HPDE6-E6E7 (cell line): ENCODE measurements around the gene PRKCB.

ENCODE experiments used
- DNase-seq: peaks from one replicate; pipeline ENCODE4 v3.0.0; 2011; ENCODE audit warnings: missing footprints; ENCODE audit errors: extremely low spot score

PRKCB gene

DNA sequence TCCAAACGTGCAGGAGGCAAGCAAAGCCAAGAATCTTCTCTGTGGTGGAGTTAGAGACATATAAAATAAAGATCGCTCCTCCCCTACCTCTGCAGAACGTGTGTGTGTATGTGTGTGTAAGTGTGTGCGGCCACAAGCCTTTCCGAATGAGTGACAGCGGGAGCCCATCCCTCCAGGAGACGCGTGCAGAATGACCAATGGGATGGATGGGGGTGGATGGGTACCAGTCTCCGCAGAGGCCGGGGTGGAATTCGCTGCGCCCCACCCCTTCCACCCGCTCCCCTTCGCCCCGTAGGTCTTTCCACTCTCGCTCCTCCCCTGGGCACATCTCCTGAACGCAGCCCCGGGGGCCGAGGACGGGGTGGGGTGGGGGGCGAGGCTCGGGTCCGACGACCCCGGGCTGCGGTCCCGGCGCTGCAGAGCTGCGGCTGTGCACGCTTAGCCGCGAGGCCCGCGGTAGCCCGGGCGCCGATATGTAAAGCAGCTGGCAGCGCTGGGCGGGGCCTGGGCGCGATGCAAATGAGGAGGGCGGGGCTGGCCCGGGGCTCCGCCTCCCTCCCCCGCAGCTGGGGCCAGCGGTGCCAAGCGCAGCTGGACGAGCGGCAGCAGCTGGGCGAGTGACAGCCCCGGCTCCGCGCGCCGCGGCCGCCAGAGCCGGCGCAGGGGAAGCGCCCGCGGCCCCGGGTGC lies at the start of gene PRKCB:
Gene PRKCB, plus strand, starts transcription at position 594 of the 688 bp plus-strand sequence.
- no peak for DNase-seq

DNA sequence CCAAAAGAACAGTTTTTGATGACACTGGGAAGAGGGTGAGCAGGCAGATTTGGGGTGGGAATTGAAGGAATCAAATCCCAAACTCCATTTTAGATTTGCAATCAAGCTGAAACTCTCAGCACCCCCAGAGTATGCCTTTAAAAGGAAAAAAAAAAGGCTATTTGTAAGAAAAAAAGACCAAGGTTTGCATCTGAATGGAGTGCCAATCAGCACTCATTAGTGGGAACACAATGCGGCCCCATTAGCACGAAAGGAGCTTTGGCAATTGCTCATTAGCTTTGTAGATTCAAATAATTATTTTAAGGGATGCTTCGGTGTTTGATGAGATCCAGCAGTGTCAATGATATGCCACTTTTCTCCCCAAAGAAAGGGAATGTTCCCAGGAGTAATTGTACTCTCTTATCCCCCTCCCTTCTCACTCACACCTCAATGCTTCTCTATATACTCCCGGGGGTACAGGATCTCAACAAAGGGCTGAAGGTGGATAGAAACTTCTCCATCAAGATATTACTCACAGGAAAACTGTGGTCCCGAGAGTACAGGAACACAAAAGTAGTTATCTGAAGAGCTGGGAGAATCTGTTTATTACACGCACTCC lies 48.7 kb upstream of the PRKCB start:
- no peak for DNase-seq

DNA sequence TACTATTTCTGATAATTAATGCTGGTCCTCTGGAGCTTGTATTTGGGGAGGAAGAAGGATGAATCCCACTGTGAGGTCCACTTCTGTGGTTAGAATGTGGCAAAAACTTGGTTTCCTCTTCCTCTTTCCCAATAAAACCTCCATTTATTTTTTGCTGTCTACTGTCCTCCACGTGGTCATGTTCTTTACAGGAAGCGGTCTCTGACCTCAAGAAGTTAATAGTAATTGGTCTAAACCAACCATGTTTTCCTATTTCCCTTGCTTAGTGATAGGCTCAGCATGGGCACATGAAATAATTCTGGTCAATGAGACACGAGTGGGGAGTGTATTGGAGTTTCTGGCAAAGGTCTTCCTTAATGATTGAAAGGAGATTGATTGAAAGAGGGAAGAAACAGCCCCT lies 47.1 kb upstream of the PRKCB start:
- DNase-seq = no peak

DNA sequence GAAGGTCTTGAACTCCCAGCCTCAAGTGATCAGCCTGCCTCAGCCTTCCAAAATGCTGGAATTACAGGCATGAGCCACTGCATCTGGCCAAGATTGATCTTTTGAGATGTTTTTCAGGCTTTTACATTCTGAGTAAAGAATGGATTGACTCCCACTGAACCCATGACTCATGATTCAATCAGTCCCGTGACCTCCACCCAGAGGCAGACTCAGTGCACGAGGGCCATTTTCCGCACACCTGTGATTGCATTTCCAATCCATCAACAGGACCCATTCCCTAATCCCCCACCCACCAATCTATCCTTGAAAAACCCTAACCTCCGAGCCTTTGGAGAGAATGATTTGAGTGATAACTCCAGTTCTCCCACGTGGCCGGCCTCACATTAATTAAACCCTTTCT lies 40.4 kb upstream of the PRKCB start:
- DNase-seq = no peak

DNA sequence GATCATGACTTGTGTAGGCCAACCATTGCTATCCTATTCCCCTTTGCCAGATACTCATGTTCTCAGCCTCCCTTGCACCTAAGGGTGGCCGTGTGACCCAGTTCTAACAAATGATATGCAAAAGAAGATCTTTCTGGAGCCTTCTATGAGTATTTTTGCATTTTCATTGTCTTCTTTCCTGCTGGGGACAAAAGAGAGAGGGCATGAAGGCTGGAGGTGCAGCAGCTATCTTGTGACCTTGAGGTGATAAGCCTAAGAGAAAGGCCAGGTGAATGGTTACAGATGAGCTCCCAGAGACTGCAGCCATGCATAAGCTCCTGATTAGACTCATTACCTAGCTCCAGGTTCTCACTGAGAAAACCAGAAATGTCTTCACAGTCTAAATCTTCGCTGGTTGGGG lies 38.8 kb upstream of the PRKCB start:
- no peak for DNase-seq

DNA sequence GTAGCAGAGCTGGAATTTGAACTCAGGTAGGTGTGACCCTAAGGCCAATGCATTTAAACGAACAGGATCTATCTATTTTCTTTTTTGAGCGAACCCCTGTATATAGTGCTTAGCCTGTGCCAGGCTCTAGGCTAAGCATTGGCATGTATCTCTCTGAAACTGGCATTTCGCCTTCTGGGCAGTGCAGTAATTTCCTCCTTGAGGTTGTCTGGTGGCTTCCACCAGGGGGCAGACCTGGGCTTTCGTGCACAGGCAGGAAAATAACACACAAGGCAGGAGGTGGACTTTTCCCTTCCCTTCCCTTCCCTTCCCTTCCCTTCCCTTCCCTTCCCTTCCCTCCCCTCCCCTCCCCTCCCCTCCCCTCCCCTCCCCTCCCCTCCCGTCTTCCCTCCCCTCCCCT lies 34.4 kb upstream of the PRKCB start:
- DNase-seq = peak; percentile 57

DNA sequence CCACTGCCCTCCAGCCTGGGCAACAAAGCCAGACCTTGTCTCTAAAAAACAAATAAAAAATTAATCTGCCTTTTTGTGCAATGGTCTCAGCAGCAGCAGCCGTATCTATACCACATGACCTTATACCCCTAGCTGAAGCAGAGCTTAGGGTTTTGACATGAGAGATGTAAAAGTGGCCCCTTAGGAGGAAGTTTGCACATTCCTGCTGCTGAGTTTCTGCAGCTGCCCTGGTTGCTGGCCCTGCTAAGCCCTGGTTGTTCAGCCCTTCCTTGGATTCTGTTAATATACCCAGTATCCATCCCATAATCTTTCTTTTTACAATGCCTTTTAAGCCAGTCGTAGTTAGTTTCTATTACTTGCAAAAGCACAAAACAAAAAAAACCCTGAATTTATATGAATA lies 33.0 kb upstream of the PRKCB start:
- no peak for DNase-seq

DNA sequence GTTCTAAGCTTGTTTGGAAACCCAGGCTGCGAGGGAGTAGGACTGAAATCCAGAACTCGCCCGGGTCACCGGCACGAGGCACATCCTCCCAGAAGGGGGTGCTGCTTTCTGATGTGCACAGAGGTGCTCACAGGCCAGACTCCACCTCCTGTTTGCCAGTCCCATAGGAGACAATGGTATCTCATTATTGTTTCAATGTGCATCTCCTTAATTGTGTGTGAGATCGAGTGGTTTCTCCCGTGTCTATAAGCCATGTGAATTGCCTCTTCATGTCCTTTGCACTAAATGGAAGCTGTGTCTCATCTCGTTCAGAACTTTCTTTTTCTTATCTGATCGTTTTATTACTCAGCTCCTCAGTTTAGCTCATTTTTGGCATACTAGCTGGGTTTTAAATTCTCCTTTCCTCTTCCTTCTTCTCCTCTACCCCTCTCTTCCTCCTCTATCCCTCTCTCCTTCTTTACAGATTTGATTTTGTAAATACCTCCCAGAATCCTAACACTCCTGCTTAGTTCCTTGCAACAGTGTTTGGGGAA lies 32.1 kb upstream of the PRKCB start:
- DNase-seq = peak; percentile 57

DNA sequence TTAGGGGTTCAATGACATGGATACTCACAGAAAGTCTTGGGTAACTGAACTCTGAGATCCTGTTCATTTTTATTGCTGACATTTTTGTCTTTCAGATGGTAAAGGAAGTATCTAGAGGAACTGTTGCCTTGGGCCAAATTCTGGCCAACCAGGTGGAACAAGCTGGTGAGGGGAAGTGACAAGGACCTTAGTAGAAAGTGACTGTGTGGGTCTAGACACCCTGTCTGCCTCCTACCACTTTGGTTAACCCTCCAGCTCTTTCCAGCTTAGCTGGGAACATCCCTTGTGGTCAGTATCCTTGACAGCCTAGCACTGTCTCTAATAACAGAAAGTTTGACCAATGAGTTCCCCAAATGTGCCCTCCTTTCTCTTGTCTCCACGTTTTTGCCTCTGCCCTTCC lies 28.8 kb upstream of the PRKCB start:
- no peak for DNase-seq

DNA sequence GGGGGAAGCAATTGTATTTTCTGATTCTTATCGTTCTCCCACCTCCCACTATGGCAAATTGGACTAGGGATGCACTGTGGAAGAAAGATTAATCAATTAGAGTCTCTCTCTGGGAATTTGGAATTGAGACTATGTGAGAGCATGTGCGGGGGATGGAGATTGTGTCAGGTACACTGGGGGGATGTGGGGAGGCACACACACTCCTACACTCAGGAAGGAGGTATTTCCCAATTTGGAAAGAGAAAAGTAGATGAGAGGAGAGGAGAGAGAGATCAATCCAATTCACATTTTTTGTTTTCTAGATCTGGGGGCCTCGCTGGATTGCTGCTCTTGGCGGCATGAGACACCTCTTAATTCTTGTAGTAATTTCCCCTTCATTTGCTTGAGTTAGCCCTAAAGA lies 14.3 kb upstream of the PRKCB start:
- no peak for DNase-seq

DNA sequence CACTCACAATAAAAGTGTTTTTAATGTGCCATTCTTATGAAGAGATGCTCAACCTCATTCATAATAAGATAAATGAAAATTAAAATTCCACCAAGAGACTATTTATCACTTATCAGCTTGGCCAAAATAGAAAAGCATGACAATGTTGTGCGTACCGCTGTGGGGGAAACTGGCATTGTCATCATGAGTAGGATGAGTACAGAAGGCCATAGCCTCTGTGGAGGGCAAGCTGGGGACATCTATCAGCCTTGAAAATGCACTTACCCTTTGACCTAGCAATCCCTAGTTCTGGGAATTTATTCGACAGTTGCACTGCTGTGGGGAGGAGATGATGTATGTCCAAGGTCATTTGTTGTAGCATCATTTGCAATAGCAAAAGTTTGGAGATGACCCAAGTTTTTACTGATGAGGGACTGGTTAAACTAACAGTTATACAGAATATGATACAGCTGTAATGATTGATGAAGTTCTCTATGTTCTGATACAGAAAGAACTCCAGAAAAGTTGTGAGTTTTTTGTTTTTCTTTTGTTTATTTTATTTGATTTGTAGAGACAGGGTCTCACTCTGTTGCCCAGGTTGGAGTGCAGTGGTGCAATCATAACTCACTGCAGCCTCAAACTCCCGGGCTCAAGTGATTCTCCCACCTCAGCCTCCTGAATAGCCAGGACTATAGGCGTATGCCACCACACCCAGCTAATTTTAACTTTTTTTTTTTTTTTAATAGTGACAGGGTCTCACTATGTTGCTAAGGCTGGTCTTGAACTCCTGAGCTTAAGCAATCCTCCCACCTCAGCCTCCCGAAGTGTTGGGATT lies 13.7 kb upstream of the PRKCB start:
- no peak for DNase-seq

DNA sequence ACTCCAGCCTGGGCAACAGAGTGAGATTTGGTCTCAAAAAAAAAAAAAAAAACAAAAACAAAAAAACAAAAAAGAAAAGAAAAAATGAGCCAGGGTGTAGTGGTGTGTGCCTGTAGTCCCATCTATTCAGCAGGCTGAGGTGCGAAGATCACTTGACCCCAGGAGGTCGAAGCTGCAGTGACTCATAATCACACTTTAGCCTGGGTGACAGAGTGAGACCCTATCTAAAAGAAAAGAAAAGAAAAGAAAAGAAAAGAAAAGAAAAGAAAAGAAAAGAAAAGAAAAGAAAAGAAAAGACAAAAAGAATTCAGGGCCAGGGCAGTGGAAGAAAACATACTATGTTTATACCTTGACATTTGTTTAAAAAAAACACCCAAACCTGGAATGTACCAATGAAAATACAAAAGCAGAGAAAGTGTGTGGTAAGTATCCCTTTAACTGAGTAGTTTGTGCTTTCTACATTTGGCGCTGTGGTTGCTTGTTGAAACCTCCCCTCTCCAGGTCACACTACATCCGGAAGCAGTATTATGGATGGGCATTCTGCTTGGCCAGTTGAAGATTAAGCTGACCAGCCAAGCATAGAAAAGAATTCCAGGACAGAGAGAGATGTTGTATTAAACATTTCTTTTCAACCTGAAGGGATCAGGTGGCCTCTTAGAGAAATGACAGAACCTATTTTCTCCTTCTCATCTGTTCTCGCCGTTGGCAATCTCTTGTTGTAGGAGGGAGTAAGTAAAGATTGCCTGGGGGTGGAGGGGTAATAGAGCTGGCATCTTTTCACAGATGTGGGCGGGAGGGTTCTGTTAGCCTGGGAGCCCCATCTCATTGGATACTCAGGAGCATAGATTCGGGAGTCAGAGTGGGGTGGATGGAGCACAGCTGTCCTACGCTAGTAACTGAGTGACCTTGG lies 12.1 kb upstream of the PRKCB start:
- DNase-seq = no peak

DNA sequence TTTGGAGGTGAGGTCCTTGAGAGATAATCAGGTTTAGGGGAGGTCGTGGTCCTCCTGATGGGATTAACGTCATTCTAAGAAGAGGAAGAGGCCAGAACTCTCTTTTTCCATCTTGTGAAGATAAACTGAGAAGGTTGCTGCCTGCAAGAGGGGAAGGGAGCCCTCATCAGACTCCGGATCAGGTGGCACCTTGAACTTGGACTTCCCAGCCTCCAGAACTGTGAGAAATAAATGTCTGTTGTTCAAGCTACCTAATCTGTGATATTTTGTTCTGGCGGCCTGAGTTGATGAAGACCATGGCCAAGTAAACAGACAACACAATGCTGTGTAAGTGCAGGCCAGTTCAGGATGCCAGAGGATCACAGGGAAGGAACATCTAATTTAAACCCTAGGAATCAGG lies 10.9 kb upstream of the PRKCB start:
- no peak for DNase-seq

DNA sequence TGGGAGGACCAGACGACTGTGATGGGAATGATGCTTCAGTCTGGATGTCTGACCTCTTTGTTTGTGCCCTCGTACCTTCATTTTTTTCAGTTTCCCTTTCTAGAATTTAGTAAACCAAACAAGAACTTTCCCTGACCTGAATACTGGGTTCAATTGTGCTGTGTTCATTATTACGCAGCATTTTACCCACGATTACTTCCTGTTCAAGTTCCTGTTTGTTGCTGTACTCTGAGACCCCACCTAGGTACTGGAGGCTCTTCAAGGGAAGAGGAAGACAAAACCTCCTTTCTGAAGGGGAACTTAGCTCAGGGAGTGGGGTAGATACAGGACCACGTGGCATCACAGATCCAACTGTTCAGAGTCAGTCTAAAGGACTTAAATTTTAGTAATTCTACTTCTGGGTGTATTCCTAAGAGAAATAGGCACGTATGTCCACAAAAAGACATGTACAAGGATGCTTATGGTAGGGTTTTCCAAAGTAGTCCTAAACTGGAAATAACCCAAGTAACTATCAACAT lies 9.2 kb upstream of the PRKCB start:
- DNase-seq = no peak

DNA sequence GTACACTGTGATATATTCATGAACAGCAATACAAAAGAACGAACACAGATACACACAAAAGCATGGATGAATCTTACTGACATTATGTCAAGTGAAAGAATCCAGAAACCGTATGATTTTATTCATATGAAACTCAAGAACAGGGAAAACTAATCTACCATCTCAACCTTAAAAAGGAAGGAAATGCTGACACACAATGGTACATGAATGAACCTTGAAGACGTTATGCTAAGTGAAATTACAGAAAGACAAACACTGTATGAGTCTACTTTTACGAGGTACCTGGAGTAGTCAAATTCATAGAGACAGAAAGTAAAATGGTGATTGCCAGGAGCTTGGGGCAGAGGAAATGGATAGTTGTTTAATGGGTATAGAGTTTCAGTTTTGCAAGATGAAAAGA lies 8.7 kb upstream of the PRKCB start:
- no peak for DNase-seq

DNA sequence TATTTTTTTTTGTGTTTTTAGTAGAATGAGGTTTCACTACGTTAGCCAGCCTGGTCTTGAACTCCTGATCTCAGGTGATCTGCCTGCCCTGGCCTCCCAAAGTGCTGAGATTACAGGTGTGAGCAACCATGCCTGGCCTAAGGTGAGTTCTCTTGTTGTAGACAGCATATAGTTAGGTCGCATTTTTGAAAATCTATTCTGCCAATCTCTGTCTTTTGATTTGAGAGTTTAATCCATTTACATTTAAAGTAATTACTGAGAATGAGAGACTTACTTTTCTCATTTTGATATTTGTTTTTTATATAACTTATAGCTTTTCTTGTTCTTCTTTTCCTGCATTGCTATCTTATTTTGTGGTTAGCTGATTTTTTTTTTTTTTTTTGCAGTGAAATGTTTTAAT lies 6.3 kb upstream of the PRKCB start:
- no peak for DNase-seq

DNA sequence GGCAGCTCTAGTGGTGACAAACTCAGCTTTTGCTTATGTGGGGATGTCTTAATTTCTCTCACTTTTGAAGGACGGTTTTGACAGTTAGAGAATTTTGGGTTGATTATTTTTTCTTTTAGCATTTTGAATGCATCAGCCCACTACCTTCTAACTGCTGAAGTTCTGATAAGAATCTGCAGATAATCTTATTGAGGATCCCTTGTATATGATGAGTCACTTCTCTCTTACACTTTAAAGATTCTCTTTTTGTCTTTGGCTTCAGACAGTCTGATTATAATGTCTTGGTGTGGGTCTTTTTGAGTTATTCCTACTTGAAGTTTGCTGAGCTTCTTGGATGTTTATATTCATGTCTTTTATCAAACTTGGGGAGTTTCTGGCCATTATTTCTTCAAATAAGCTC lies 5.5 kb upstream of the PRKCB start:
- DNase-seq = no peak

DNA sequence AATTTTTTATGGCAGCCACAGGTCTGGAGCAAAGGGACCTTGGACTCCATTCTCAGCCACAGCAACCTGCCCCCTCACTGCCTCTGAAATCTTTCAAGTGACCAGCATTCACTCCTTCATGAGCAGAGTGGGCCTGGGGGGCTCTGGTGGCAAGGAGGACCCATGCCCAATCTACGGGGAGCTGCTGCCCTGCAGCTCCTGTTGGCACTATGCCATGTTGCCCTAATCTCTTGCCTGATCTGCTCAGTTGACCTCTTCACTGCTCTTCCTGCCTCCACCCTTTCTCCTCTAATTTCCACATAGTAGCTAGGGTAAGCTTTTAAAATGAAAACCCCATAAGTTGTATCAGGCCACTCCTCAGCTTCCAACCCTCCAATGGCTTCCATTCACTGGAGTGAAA lies 2.9 kb upstream of the PRKCB start:
- DNase-seq = no peak

DNA sequence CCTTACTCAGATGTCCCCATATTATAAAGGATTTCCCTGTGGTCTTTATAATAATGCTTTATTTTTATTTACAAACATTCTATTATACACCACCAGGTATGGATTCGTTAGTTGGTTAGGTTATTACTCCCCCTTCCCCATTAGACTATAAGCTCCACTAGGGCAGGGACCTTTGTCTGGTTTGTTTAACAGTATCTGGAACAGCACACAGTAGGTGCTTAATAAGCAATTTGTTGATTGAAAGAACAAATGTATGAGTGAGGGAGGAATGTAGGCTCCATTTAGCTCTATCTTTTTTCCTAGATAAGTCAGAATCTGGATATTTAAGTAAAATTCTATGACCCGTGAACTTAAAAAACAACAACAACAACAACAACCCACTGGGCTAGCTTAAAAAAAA lies 2.3 kb upstream of the PRKCB start:
- DNase-seq = no peak

DNA sequence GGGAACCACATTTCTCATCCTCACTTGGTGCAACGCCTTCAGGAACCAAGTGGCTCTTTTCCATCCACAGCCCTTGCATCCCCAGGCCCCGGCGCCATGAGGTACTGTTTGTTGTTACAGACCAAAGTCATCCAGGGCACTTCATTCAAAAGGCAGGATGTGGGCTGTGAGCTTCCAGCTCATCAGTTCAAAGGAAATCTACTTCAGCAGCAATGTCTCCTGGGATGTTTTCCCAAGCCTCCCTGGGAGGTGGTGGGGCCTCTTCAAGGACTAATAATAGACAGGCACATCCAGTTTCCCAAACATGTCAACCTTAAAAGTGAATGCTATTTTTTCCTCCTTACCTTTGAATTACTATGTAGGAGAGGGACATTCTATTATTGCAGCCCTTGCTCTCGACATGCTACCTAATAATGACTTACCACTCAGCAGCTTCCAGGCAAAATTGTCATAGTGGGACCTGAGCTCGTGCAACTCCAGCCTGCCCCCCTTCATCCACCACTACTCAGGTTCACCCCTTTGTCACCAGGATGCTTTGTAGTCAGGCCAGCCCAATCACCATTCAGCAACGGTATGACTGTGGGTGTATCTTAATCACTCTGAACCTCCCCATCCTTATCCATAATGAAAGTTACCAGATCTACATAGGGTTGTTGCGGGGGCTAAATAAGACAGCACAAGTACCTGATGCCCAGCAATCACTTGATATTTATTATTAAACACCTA lies 1.7 kb upstream of the PRKCB start:
- DNase-seq = no peak

DNA sequence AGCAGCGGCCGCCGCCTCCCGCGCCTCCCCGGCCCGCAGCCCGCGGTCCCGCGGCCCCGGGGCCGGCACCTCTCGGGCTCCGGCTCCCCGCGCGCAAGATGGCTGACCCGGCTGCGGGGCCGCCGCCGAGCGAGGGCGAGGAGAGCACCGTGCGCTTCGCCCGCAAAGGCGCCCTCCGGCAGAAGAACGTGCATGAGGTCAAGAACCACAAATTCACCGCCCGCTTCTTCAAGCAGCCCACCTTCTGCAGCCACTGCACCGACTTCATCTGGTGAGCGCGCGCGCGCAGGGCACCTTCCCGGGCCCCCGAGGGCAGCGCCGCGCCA lies 258 bp downstream of the PRKCB start:
- DNase-seq = no peak
